HTR-8/SVneo (cell line): ENCODE measurements around the gene ZNF74.
"Not testable (repeated sequence)": the region's sequence is repeated elsewhere in the genome, so short reads cannot be mapped to it uniquely, and the experiment has no call there.

ENCODE experiments used
- DNase-seq: peaks from one replicate; pipeline ENCODE4 v3.0.0; 2011; ENCODE audit warnings: low spot score, mixed read lengths; ENCODE audit not compliant: insufficient read length
- FAIRE-seq: peaks from 2 replicates; lab custom pipeline; 2011; peaks lifted over from hg19 to GRCh38; lab: Jason Lieb, UNC

Gene ZNF74

GRCh38 chr22:20439928-20440575 is 46.1 kb downstream of the ZNF74 start:
- DNase-seq: no peak
- FAIRE-seq: no peak

GRCh38 chr22:20440637-20441591 is 47.0 kb downstream of the ZNF74 start:
- no peak for FAIRE-seq
- no peak for DNase-seq

- FAIRE-seq: no peak
- no peak for DNase-seq
Observed at GRCh38 chr22:20441631-20442484, 47.9 kb downstream of the ZNF74 start.

GRCh38 chr22:20442485-20443284 is 48.7 kb downstream of the ZNF74 start:
- no peak for DNase-seq
- no peak for FAIRE-seq

- FAIRE-seq (no peak), DNase-seq (no peak)
Observed at GRCh38 chr22:20444325-20444724, 50.4 kb downstream of the ZNF74 start.

- DNase-seq (no peak), FAIRE-seq (no peak)
Observed at GRCh38 chr22:20446383-20446970, 52.5 kb downstream of the ZNF74 start.

GRCh38 chr22:20448630-20449029 is 54.7 kb downstream of the ZNF74 start:
- no peak for FAIRE-seq
- DNase-seq: no peak

GRCh38 chr22:20449819-20450550 is 56.0 kb downstream of the ZNF74 start:
- FAIRE-seq (no peak), DNase-seq (no peak)

GRCh38 chr22:20450551-20450906 is 56.6 kb downstream of the ZNF74 start:
- DNase-seq (no peak), FAIRE-seq (no peak)

- FAIRE-seq, DNase-seq: not testable (repeated sequence)
Observed at GRCh38 chr22:20451129-20451778, 57.3 kb downstream of the ZNF74 start.

GRCh38 chr22:20451920-20452319 is 58.0 kb downstream of the ZNF74 start:
- DNase-seq (no peak), FAIRE-seq (peak; percentile 58)

GRCh38 chr22:20453222-20453621 is 59.3 kb downstream of the ZNF74 start:
- FAIRE-seq: no peak
- no peak for DNase-seq

GRCh38 chr22:20455709-20456063 is 61.7 kb downstream of the ZNF74 start:
- no peak for DNase-seq
- FAIRE-seq: no peak

- FAIRE-seq: no peak
- DNase-seq: peak; percentile 79
Observed at GRCh38 chr22:20456064-20456721, 62.2 kb downstream of the ZNF74 start.

GRCh38 chr22:20456722-20457076 is 62.7 kb downstream of the ZNF74 start:
- no peak for FAIRE-seq
- no peak for DNase-seq

GRCh38 chr22:20457506-20458240 is 63.7 kb downstream of the ZNF74 start:
- FAIRE-seq: no peak
- no peak for DNase-seq
